ENCODE data around the gene TULP1. TPM values are rescaled to one million over a fixed set of nuclear protein-coding genes. Genes with fewer than 3 reads are reported as not detected.
"Not testable (repeated sequence)": the region's sequence is repeated elsewhere in the genome, so short reads cannot be mapped to it uniquely, and the experiment has no call there.

The TULP1 gene
- total and polyA plus RNA-seq, 7 donors: 0.05 to 0.09 (median 0.08) TPM; not detected in 4

DNA sequence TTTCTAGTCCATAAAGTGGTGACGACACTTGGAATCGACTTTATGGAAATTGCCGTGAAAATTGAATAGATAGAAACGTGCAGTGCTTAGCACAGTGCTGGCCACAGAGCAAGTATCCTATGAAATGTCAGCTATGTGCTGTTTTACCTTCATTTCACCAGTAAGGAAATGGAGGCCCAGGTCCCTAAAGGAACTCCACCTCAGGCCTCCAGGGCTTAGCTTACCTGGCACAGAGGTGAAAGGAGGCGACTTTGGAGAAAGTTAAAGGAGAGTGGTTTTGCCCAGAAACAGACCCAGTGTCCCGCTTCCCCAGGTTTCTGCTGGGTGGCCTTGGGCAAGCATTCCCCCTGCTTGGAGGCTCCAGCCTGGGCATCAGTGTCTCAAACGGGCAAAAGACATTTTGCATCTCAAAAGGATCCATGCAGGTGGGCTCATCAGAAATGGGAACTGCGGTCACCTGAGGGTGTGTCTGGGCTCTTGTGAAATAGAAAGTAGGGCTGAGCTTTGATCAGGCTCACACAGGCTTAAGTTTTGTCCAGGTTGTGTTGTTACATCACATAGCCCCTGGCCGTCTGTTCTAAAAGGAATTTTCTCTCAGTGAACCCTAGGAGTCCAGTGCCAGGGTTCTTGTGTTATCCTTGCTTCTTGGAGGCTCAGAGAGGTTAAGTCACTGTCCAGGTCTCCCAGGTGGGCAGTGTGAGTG is 6.8 kb upstream of the TULP1 start:
- intact Hi-C loops (cut with DNase I): no loop called here
- H3K36me3 ChIP-seq (ENCODE audit: insufficient read depth in 1 of 2, low read depth in 1 of 2): no peaks in the 10 kb centered on the region
- ATAC-seq (no peak), DNase-seq (no peak)
- H3K9me3 ChIP-seq: no peaks in the 10 kb centered on the region
- H3K27ac ChIP-seq: no peak overlapping the region
- no peak overlapping the region for H3K4me3 ChIP-seq
- WGBS, 3 donors: 82% methylated on average over 9 of the region's 9 CpGs
- H3K4me1 ChIP-seq: no peaks in the 10 kb centered on the region
- TF ChIP-seq CTCF (IDR thresholded peaks at IDR 0.05): no peak
- no peaks in the 10 kb centered on the region for H3K27me3 ChIP-seq (ENCODE audit: insufficient read depth in 3 of 3, low read length in 2 of 3)

DNA sequence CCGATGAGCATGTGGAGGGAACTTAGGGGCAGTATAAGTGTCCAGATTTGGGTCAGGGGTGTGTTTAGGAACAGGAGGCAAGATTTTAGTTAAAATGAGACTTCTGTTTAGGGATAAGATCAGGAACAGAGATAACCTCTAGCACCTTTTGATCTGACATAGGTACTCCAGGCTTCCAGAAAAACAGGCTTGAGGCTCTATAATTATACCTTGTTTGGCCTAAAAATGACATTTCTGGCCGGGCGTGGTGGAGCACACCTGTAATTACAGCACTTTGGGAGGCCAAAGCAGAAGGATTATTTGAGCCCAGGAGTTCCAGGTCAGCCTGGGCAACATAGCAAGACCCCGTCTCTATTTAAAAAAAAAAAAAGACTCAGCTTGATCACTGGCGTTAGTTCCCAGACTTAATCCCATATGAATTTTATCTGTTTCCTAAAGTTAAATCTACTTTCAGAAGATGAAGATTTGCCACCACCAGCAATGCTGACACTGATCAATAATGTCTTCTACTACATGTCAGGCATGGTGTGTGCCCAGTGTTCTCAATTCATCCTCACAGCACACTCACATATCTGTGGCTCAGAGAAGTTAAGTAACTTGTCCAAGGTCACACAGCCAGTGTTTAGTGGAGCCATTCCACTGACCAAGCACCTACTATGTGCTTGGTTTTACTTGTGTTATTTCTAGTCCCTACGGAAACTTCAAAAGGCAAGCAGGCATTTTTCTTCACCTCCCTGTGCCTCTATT is 6.0 kb upstream of the TULP1 start:
- intact Hi-C loops (cut with DNase I): no loop called here
- Histone ChIP-seq H3K36me3 (ENCODE audit: insufficient read depth in 1 of 2, low read depth in 1 of 2) (no peaks in the 10 kb centered on the region), H3K4me1 (no peaks in the 10 kb centered on the region), H3K27me3 (ENCODE audit: insufficient read depth in 3 of 3, low read length in 2 of 3) (no peaks in the 10 kb centered on the region), H3K9me3 (no peaks in the 10 kb centered on the region), H3K4me3 (no peak overlapping the region), H3K27ac (no peak overlapping the region)
- WGBS, 3 donors: 94% methylated on average over 6 of the region's 6 CpGs
- ATAC-seq (no peak), DNase-seq (no peak)
- no peak for TF ChIP-seq CTCF (IDR thresholded peaks at IDR 0.05)

- 77 to 86% (median 81%) methylated on average over 7 of the region's 7 CpGs for WGBS, 3 donors
- DNase-seq; H3K27ac ChIP-seq; intact Hi-C loops (cut with DNase I); ATAC-seq; H3K27me3 ChIP-seq (ENCODE audit: insufficient read depth in 3 of 3, low read length in 2 of 3); H3K36me3 ChIP-seq (ENCODE audit: insufficient read depth in 1 of 2, low read depth in 1 of 2); H3K9me3 ChIP-seq; H3K4me1 ChIP-seq; H3K4me3 ChIP-seq: not testable (repeated sequence)
These were observed 5.3 kb upstream of the TULP1 start for GRCh38 chr6:35517978-35518377.

- Histone ChIP-seq H3K36me3 (ENCODE audit: insufficient read depth in 1 of 2, low read depth in 1 of 2) (no peaks in the 10 kb centered on the region), H3K27me3 (ENCODE audit: insufficient read depth in 3 of 3, low read length in 2 of 3) (peaks cover 0 to 2% (median 0%) of the 10 kb centered on the region in 3 donors), H3K4me3 (no peak overlapping the region), H3K4me1 (no peaks in the 10 kb centered on the region), H3K27ac (no peak overlapping the region), H3K9me3 (no peaks in the 10 kb centered on the region)
- DNase-seq: peak in 1 of 2 donors; percentile 26
- no peak for TF ChIP-seq CTCF (IDR thresholded peaks at IDR 0.05)
- intact Hi-C loops (cut with DNase I): no loop called here
- 60 to 74% (median 63%) methylated on average over 6 of the region's 6 CpGs for WGBS, 3 donors
- no peak for ATAC-seq
These were observed 4.0 kb upstream of the TULP1 start for GRCh38 chr6:35516712-35517111.

DNA sequence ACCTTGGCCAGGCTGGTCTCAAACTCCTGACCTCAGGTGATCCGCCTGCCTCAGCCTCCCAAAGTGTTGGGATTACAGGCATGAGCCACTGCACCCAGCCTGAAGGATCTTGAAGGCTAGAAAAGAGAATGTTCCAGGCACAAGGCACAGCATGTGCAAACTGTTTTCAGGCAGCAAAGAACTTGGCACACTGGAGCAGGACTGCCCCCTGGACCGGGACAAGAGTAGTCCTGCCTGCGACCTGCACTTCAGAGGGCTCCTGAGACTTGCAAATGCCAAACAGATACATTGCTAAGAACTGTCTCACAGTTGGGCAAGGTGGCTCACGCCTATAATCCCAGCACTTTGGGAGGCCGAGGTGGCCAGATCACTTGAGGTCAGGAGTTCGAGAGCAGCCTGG is 3.2 kb upstream of the TULP1 start:
- H3K36me3 ChIP-seq (ENCODE audit: insufficient read depth in 1 of 2, low read depth in 1 of 2); H3K27me3 ChIP-seq (ENCODE audit: insufficient read depth in 3 of 3, low read length in 2 of 3); DNase-seq; intact Hi-C loops (cut with DNase I); H3K4me3 ChIP-seq; H3K9me3 ChIP-seq; H3K27ac ChIP-seq; H3K4me1 ChIP-seq; ATAC-seq: not testable (repeated sequence)
- WGBS, 3 donors: 76 to 83% (median 77%) methylated on average over 6 of the region's 6 CpGs

Data from psoas muscle (tissue), 8 donors.